Endodermal cell (in vitro differentiated cells): ENCODE data around the gene CORO7. TPM values are rescaled to one million over a fixed set of nuclear protein-coding genes. Genes with fewer than 3 reads are reported as not detected.

Experiments
- DNase-seq: peaks from one replicate; pipeline ENCODE4 v3.0.0-alpha.2; 2017
- H3K27ac ChIP-seq: 2 replicates; pipeline ENCODE4 v1.5.1; 2013; ENCODE audit warnings: mild to moderate bottlenecking, low read depth, low read length, moderate library complexity
- H3K27me3 ChIP-seq: 2 replicates; pipeline ENCODE4 v1.6.1; 2013; ENCODE audit warnings: mild to moderate bottlenecking, low read length, moderate library complexity; ENCODE audit not compliant: insufficient read depth, control insufficient read depth, poor library complexity, severe bottlenecking
- H3K36me3 ChIP-seq: 2 replicates; pipeline ENCODE4 v1.7.0; 2013; ENCODE audit warnings: mild to moderate bottlenecking, low read length, moderate library complexity; ENCODE audit not compliant: control insufficient read depth, insufficient read depth
- H3K4me1 ChIP-seq: one replicate; pipeline ENCODE4 v1.7.0; 2013; ENCODE audit warnings: low read length; ENCODE audit not compliant: control insufficient read depth, insufficient read depth
- H3K4me3 ChIP-seq: 2 replicates; pipeline ENCODE4 v1.5.1; 2013; ENCODE audit warnings: mild to moderate bottlenecking, low read length, moderate library complexity
- H3K9ac ChIP-seq: 2 replicates; pipeline ENCODE4 v1.6.1; 2013; ENCODE audit warnings: mild to moderate bottlenecking, low read length, moderate library complexity; ENCODE audit not compliant: poor library complexity, severe bottlenecking; ENCODE audit errors: extremely low read depth
- H3K9me3 ChIP-seq: 2 replicates; pipeline ENCODE4 v1.6.1; 2013; ENCODE audit warnings: mild to moderate bottlenecking, low read length, moderate library complexity; ENCODE audit not compliant: control insufficient read depth
- H3K27ac Mint-ChIP-seq: 2 replicates; pipeline ENCODE4 v1.8.0; 2020; ENCODE audit warnings: mixed read lengths
- H3K27me3 Mint-ChIP-seq: 2 replicates; pipeline ENCODE4 v1.8.0; 2021; ENCODE audit warnings: mild to moderate bottlenecking, mixed read lengths; ENCODE audit not compliant: insufficient read depth
- H3K36me3 Mint-ChIP-seq: 2 replicates; pipeline ENCODE4 v1.8.0; 2020; ENCODE audit warnings: low read depth, mixed read lengths
- H3K4me1 Mint-ChIP-seq: 2 replicates; pipeline ENCODE4 v1.8.0; 2020; ENCODE audit warnings: mixed read lengths
- H3K4me3 Mint-ChIP-seq: 2 replicates; pipeline ENCODE4 v1.8.0; 2020; ENCODE audit warnings: mild to moderate bottlenecking, moderate library complexity, mixed read lengths
- H3K9me3 Mint-ChIP-seq: 2 replicates; pipeline ENCODE4 v1.8.0; 2020; ENCODE audit warnings: mild to moderate bottlenecking, mixed read lengths
- CTCF ChIP-seq: fragments of 200-600 bp; sonication (generic); conservative IDR thresholded peaks from 2 replicates; pipeline ENCODE4 v1.5.0; 2021; ENCODE audit warnings: antibody characterized with exemption, mild to moderate bottlenecking
- WGBS, 2 experiments: methylation state at CpG; one replicate each; pipeline versions ENCODE4 v1.1.5 to v1.1.7; 2013; ENCODE audit warnings: missing lambda C conversion rate in 2 of 2, mixed read lengths in 1 of 2; ENCODE audit not compliant: insufficient coverage in 1 of 2, insufficient read length in 1 of 2; 5-methylcytosine and 5-hydroxymethylcytosine counted together
- total RNA-seq, 2 donors: library from RNA; stranded (reverse); fragmentation: NEBNext Ultra II Directional in 1 of 2; extraction: Animal tissue kit (Norgen Biotek cat#: 25700) in 1 of 2; gene quantifications; 2 replicates in 1 of 2; 3 replicates in 1 of 2; pipeline ENCODE4 v1.2.1, GENCODE V29; 2021

The CORO7 gene
- total RNA-seq, 2 donors from 2014 or later, result 32.5 to 37.5 TPM

- Histone ChIP-seq H3K4me3 (no peak overlapping the region), H3K4me1 (no peaks in the 10 kb centered on the region), H3K27ac (no peak overlapping the region), H3K36me3 (peaks cover 6% of the 10 kb centered on the region), H3K9ac (no peak overlapping the region), H3K9me3 (no peaks in the 10 kb centered on the region), H3K27me3 (no peaks in the 10 kb centered on the region)
- Mint-ChIP-seq H3K4me1 (no peaks in the 10 kb centered on the region), H3K27ac (no peak overlapping the region), H3K4me3 (no peak overlapping the region), H3K9me3 (no peaks in the 10 kb centered on the region), H3K27me3 (no peaks in the 10 kb centered on the region), H3K36me3 (peaks cover 2% of the 10 kb centered on the region)
- WGBS, 2 experiments, result 91 to 95% methylated on average over 15 of the region's 15 CpGs
- no peak for DNase-seq
- no peak for TF ChIP-seq CTCF
Observed at GRCh38 chr16:4410335-4411075, 5.9 kb downstream of the CORO7 start.

- DNase-seq, result no peak
- Mint-ChIP-seq H3K36me3 (peaks cover 5% of the 10 kb centered on the region), H3K9me3 (no peaks in the 10 kb centered on the region), H3K4me1 (peaks cover 3% of the 10 kb centered on the region), H3K27ac (no peak overlapping the region), H3K27me3 (no peaks in the 10 kb centered on the region), H3K4me3 (no peak overlapping the region)
- peaks cover 6% of the 10 kb centered on the region for H3K36me3 ChIP-seq
- WGBS, 2 experiments, result 92 to 93% methylated on average over 17 to 19 of the region's 19 CpGs
- peak; percentile 24 for TF ChIP-seq CTCF
- no peak overlapping the region for H3K9ac ChIP-seq
- H3K27ac ChIP-seq, result no peak overlapping the region
- H3K9me3 ChIP-seq, result no peaks in the 10 kb centered on the region
- H3K27me3 ChIP-seq, result no peaks in the 10 kb centered on the region
- no peaks in the 10 kb centered on the region for H3K4me1 ChIP-seq
- no peak overlapping the region for H3K4me3 ChIP-seq
Observed at GRCh38 chr16:4409081-4409932, 7.1 kb downstream of the CORO7 start.

GRCh38 chr16:4408323-4408690 is 8.1 kb downstream of the CORO7 start:
- Histone ChIP-seq H3K4me1 (no peaks in the 10 kb centered on the region), H3K9ac (no peak overlapping the region), H3K27ac (no peak overlapping the region), H3K27me3 (no peaks in the 10 kb centered on the region), H3K36me3 (peaks cover 6% of the 10 kb centered on the region), H3K4me3 (no peak overlapping the region), H3K9me3 (no peaks in the 10 kb centered on the region)
- no peaks in the 10 kb centered on the region for H3K9me3 Mint-ChIP-seq
- no peak overlapping the region for H3K4me3 Mint-ChIP-seq
- peaks cover 4% of the 10 kb centered on the region for H3K4me1 Mint-ChIP-seq
- 95% methylated on average over 6 to 10 of the region's 10 CpGs for whole genome bisulfite sequencing, 2 experiments
- TF ChIP-seq CTCF, result no peak
- DNase-seq, result no peak
- H3K36me3 Mint-ChIP-seq, result peaks cover 5% of the 10 kb centered on the region
- no peak overlapping the region for H3K27ac Mint-ChIP-seq
- no peaks in the 10 kb centered on the region for H3K27me3 Mint-ChIP-seq
